ENCODE measurements around the gene BTN3A1.

DNA sequence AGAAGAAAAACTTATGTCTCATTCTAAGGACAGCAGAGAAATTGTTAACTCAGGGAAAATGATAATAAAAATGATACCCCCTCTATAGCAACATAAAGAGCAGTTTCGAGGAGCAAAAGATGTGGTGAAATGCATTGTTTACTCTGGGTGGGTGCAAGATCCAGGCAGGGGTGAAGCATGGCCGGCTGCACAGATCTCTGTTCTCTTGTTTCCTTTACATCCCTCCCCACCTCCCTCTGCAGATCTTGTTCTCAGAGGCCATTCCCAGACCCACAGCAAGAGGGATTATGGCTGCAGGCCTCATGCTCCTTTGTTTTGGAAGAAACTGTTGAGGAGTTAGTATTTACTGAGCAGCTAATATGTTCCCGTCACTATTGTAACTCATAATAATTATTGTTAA is 1.8 kb downstream of the BTN3A1 start:
- TF ChIP-seq GATA2 (IDR thresholded peaks at IDR 0.05; ENCODE audit: low read depth, low read length) (no peak), GATA3 (IDR thresholded peaks at IDR 0.05; ENCODE audit: low read depth, low read length) (no peak)
